Amygdala (tissue), 56 donors: ENCODE results near the gene ERGIC2.
"Not testable (repeated sequence)": the region's sequence is repeated elsewhere in the genome, so short reads cannot be mapped to it uniquely, and the experiment has no call there.

Experiments
- DNase-seq, 56 donors: peaks; one replicate each; lab custom pipeline; 2025; lab: John Stamatoyannopoulos, UW

Gene ERGIC2, protein sequence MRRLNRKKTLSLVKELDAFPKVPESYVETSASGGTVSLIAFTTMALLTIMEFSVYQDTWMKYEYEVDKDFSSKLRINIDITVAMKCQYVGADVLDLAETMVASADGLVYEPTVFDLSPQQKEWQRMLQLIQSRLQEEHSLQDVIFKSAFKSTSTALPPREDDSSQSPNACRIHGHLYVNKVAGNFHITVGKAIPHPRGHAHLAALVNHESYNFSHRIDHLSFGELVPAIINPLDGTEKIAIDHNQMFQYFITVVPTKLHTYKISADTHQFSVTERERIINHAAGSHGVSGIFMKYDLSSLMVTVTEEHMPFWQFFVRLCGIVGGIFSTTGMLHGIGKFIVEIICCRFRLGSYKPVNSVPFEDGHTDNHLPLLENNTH

GRCh38 chr12:29380536-29381523 is at the start of gene ERGIC2:
Gene ERGIC2 (minus strand): TSS chr12:29381172. CDS start chr12:29371633, 9,539 bp downstream.
- DNase-seq: peak; percentile 14 to 94 (median 77)

GRCh38 chr12:29430716-29431044 is 49.7 kb upstream of the ERGIC2 start:
- no peak for DNase-seq

DNA sequence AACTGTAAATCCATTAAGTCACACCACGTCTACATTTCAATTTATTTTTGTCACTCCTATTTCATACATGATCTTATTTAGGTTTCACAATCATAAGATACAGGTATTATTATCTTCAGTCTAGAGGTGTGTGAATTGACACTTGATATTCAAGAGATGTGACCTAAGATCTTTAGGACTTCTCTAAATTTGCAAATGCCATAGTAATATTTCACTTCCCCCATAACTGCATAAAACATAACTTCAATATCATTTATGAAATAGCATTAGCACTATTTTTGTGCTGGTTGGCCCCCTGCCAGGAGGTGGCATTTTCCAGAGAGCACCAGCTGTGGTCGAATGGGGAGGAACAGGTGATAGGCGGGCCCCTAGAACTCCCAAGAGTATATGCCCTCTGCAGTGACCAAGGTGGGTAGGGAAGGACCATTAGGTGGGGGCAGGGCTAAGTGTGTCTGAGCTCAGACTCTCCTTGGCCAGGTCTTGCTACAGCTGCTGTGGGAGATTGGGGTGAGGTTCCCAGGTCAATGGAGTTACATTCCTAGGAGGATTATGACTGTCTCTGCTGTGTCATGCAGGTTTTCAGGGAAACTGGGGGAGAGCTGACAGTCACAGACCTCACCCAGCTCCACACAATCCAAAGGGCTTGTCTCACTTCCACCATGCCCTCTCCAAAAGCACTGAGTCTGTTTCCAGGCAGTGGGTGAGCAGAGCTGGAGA is 49.2 kb upstream of the ERGIC2 start:
- DNase-seq: no peak

- no peak for DNase-seq
These were observed 47.7 kb upstream of the ERGIC2 start for GRCh38 chr12:29428633-29429032.

GRCh38 chr12:29427964-29428363 is 47.0 kb upstream of the ERGIC2 start:
- DNase-seq: no peak

GRCh38 chr12:29426498-29426897 is 45.5 kb upstream of the ERGIC2 start:
- DNase-seq: no peak

DNA sequence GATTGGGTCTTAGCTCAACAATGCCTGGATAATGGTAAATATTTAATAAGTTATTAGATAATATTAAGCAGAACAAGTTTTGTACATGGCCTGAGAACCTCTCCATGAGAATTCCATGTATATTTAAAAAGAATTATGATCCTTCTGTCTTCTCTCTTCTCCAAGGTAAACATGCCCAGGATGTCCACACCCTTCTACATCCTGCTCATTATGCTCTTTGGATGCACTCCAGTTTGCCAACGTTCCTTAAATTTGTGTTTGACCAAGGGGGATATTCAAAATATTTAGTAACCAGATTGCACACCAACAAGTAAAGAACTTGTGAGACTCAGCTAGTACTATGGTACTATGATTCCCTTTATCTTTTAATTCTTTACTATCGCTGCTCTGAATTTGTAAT is 44.8 kb upstream of the ERGIC2 start:
- no peak for DNase-seq

DNA sequence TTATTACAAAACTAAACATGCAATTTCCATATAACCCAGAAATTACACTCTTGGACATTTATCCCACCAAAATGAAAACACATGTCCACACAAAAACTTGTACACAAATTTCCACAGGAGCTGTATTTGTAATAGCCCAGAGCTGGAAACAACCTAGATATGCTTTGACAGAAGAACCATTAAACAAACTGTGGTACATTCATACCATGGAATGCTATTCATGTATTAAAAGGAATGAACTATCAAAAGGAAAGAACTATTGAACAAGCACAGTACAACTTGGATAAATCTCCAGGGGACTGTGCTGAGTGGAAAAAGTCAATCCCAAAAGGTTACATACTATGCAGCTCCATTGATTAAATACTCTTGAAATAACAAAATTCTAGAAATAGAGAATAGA is 35.8 kb upstream of the ERGIC2 start:
- DNase-seq: no peak

GRCh38 chr12:29415111-29415510 is 34.1 kb upstream of the ERGIC2 start:
- DNase-seq: no peak

DNA sequence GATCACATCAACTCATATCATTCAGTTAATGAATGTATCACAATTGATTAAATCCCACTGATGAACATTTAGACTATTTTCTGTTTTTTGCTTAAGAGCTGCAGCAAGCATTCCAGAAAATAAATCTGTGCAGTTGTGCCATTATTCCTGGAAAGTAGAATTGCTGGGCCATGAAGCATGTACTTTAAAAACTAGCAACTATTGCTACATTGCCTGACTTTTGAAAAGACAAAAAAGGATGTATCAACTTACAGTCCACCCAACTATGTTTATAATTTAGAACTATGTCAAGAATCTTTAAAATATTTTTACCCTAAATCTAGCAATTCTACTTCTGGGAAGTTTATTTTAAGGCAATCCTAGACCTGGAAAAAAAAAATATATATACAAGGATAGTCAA is 33.4 kb upstream of the ERGIC2 start:
- DNase-seq: no peak

DNA sequence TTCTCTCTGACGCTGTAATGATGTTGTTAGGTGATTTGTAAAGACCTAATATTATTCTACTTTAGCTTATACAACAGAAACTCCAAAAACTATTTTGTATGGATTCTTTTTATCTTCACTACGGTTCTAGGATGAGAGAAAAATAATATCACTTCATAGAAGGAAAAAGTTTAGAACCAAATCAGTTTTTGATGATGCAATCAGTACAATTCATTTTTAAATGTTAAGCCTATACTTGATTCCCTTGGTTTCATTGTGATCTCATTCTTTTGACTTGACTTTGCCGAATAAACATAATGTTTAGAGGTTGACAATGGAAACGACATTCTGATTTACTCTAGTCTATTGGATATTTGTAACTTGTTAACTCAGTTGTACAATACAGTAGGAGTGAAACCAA is 24.6 kb upstream of the ERGIC2 start:
- DNase-seq: no peak

DNA sequence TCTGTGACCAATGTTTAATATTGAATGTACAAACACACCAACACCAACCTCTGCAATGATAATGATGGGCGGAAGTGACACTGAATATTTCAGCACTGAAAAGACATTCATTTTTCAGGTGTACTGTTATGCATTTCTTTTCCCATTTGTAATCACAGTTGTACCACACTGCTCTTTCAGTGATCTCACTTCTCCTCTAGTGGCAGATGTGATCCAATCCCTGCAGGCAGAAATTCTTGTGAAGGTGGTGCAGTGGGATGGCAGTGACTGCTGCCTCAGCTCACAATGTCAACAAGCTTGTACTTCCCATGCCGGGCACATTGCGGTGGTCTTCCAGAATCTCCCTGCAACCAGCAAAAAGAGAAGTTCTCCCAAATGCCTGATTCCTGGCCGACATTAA is 23.0 kb upstream of the ERGIC2 start:
- DNase-seq: no peak

GRCh38 chr12:29402437-29402836 is 21.5 kb upstream of the ERGIC2 start:
- no peak for DNase-seq

GRCh38 chr12:29398495-29398894 is 17.5 kb upstream of the ERGIC2 start:
- no peak for DNase-seq

- no peak for DNase-seq
These were observed 15.8 kb upstream of the ERGIC2 start for GRCh38 chr12:29396774-29397173.

- DNase-seq: no peak
These were observed 14.4 kb upstream of the ERGIC2 start for GRCh38 chr12:29395356-29395755.

GRCh38 chr12:29390419-29390818 is 9.4 kb upstream of the ERGIC2 start:
- not testable (repeated sequence) for DNase-seq

DNA sequence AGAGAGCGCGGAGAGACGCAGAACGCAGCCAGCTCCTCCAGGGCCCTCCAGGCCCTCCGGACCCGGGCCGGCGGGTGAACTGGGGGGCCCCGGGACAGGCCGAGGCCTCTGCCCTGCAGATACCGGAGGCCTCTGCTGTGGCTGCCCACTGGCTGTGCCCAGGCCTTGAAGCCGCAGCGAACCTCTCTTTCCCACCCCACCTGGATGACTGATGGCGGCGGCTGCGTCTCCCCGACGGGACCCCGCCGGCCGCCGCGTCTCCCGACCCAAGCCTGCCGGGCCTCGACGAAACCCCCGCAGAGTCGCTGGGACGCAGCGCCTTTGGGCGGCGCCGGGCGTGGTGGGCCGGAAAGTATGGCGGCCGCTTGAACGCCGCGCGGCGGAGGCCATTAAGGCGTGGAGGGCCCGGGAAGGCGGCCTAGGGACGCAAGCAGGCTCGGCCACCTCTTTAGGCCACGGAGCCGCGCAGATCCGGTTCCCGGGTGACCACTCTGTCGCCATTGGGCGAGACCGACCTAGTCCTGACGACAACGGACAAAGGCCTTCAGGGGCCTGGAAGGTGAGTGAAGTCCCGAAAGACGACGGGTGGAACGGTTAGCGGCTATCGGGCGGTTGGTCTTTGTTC is 8.4 kb upstream of the ERGIC2 start:
- no peak for DNase-seq

DNA sequence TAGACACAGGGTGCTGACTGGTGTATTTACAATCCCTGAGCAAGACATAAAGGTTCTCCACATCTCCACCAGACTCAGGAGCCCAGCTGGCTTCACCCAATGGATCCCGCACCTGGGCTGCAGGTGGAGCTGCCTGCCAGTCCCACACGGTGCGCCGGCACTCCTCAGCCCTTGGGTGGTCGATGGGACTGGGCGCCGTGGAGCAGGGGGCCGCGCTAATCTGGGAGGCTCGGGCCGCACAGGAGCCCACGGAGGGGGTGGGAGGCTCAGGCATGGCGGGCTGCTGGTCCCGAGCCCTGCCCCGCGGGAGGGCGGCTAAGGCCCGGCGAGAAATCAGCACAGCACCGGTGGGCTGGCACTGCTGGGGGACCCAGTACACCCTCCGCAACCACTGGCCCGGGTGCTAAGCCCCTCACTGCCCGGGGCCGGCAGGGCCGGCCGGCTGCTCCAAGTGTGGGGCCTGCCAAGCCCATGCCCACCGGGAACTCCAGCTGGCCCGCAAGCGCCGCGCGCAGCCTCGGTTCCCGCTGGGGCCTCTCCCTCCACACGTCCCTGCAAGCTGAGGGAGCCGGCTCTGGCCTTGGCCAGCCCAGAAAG is 5.2 kb upstream of the ERGIC2 start:
- not testable (repeated sequence) for DNase-seq

DNA sequence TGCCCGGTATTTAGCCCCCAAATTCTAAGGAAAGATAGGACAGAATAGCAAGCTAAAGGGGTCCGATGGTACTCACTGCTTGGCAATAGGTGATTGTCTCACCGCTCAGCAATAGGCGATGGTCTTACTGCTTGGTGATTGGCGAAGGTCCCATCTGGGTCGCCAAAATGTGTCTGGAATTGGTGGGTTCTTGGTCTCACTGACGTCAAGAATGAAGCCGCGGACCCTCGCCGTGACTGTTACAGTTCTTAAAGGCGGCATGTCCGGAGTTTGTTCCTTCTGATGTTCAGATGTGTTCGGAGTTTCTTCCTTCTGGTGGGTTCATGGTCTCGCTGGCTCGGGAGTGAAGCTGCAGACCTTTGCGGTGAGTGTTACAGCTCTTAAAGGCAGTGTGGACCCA is 4.2 kb upstream of the ERGIC2 start:
- DNase-seq: not testable (repeated sequence)
